HG02588 (cell line): ENCODE data around the gene GPATCH4.
"Not testable (repeated sequence)": the region's sequence is repeated elsewhere in the genome, so short reads cannot be mapped to it uniquely, and the experiment has no call there.

ENCODE experiments used
- ATAC-seq: cut with Tn5 transposase; IDR thresholded peaks from one replicate; pipeline ENCODE4 v1.9.1; 2021; ENCODE audit warnings: mild to moderate bottlenecking, moderate library complexity; ENCODE audit not compliant: unreplicated experiment

GPATCH4 gene

DNA sequence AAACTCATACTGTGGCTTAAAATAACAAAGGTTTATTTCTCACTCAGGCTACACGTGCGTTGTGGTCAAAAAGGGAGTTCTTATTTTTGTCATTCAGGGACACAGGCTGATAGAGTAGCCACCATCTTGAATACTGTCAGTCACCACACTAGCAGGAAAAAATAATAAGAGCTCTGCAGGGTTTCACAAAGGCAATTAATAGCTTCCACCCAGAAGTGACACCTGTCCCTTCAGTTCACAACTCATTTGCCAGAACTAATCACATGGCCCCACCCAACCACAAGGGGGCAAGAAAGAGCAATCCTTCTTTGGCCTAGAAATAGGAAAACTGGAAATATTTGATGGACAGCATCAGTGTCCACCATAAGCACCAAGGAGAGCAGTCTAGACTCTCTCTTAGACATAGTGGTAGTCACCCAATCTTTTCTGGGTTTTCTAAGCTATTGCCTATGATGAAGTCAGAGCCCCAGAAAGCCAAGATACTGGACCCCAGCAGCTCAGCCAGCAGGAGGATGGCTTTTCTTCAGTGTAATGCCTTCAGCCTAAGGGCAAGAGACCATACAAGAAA is 26.1 kb upstream of the GPATCH4 start:
- ATAC-seq, result no peak

DNA sequence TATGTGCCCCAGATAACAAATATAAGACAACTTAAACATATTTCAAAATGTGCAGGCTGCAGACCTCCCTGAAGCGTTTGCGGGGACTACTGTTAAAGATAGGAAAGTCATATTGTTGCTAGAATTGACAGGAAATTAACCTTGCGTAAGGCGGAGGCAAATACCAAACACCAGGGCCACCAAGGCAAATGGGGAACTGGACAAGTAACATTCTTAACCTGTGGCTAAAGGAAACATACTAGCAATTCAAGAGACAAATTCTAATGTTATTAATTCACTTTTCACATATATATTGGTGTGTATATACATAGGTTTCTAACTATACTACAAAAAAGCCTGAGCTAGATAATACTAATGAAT is 24.8 kb upstream of the GPATCH4 start:
- ATAC-seq, result no peak

DNA sequence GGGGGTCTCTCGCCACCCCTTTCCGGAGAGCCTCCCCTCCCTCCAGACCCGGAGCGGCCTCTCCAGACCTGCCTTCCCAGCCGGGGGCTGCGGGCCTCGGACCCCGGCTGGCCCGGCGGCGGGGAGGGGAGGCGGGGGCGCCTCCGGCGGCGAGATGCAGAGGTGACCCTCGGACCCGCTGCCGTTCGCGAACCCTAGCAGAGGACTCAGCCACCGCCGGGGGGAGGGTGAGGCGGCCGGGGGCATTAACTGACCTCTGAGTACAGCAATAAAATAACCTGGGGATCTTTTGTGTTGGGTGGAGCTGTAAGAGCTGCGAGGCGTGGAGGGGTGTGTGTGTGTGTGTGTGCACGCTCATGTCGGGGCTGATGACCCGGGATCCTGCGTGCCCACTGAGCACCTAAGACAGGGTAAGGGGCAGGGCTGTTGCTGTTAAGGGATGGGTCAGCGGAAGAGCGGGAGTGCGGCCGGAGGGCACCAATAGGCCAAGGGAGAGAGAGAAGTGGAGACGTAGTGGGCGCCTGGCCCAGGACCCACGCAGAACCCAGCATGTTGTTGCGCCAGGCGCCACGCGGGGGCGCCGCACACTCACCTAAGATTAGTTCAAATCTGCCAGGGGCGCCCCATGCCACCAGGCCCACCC is 24.3 kb upstream of the GPATCH4 start:
- no peak for ATAC-seq

DNA sequence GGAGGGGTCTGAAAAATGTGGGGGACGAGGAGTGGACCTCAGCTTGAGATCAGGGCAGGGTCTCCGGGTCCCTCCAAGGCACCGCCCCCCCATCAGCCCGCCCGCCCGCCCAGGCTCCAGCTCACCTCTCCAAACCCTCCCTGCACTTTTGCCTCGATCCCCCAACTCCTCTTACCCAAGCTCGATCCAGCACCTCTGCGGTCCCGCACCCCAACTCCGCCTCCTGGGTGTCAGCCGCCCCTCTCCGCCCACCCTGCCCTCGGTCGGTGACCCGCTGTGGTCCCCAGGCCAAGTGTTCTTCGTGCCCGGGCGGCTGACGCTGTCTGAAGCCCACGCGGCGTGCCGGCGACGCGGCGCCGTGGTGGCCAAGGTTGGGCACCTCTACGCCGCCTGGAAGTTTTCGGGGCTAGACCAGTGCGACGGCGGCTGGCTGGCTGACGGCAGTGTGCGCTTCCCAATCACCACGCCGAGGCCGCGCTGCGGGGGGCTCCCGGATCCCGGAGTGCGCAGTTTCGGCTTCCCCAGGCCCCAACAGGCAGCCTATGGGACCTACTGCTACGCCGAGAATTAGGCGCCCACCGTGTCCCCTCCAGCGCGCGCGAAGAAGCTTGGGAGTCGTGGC is 23.6 kb upstream of the GPATCH4 start:
- no peak for ATAC-seq

DNA sequence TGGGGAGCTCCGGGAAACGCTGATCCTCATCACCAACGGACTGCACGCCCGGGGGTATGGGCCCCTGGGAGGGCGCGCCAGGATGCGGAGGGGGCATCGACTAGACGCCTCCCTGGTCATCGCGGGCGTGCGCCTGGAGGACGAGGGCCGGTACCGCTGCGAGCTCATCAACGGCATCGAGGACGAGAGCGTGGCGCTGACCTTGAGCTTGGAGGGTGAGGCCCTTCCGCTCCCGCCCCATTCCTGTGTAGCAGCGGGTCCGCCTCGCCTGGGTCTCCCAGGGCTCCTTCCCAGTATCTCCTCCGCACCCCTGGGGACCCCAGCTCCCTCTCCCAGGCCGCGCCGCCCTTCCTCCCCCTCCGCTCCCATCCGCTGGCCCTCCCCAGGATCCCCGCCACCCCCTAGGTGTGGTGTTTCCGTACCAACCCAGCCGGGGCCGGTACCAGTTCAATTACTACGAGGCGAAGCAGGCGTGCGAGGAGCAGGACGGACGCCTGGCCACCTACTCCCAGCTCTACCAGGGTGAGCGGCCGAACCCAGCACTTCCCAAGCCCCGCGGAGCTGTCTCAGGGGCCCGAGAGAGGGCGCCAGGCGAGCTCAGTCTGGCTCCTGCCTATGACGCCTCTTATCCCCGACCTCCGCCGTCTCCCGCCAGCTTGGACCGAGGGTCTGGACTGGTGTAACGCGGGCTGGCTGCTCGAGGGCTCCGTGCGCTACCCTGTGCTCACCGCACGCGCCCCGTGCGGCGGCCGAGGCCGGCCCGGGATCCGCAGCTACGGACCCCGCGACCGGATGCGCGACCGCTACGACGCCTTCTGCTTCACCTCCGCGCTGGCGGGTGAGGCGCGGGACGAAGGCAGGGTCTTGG is 22.9 kb upstream of the GPATCH4 start:
- no peak for ATAC-seq

DNA sequence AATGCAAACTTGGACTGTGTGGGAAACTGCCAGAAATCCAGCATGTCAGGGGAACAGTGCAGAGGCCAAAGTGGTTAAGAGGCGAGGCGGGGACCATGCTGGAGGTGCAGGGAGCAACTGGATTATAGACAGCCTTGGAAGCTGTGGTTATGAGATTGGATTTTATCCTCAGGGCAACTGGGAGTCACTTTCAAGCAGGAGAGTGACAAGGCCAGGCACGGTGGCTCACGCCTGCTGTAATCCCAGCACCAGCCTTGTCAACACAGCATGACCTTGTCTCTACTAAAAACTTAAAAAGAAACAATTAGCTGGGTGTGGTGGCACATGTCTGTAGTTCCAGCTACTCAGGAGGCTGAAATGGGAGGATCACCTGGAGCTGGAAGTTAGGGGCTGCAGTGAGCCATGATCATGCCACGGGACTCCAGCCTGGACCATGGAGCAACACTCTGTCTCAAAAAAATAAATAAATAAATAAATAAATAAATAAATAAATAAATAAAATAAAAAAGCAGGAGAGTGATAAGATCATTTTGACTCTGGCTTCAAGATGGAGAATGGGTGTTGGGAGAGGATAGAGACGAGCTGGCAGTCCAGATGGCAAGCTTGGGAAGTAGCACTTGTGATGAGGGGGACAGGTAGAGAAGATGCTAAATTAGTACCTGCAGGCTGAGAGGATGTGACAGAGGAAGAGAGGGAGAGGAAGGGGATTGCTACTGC is 21.5 kb upstream of the GPATCH4 start:
- no peak for ATAC-seq

DNA sequence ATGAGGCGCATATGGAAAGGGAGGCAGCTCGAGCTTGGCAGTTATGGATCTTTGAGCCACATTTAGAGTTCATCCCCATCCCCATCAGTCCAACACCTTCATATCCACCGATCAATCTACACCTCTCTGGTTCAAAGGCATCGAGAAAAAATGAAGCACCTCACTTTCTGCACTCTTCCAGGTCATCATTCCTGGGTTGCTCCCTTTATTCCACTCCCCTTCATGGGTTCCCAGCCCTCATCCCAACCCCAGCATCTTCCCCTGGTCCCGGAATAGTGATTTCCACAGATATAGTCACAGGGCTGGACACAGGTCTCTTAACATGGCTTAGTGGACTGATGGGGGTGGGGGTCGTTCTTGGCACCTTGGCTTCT is 18.3 kb upstream of the GPATCH4 start:
- ATAC-seq, result no peak

DNA sequence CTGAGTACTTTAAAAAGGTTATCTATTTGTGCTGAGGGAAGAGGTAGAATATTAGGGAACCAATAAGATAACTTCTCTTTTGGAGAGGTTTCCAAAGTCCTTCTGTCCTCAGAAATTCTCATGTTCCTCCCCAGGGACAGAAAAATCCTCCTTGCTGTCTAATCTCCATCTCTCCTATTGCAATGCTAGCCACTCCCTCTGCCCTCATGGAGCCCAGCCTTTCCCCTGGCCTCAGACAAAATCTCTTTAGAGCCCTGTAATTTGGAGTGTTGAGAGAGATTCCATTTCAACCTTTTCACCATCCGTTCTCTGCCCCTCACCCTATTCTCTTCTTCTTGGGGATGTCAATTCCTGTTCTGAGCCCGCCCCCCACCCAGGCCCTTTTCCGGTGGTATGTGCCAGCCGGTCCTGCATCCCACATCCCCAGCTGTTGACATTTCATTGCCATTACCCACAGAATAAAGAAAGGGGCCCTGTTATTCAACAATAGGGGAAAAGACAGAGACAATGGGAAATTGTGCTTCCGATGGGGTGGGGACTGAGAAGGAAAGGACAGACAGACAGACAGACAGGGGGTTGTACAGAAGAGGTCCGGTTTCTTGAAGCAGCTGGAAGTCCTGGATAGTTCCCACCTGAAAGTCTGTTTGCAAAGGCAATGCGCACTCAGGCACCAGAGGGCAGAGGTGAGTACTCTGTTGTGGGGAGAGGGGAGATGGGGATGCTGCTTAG is 17.7 kb upstream of the GPATCH4 start, which contains the start of gene HAPLN2:
Gene HAPLN2 (plus strand): TSS at position 563 of the 729 bp plus-strand sequence. CDS start 4,076 bp downstream, outside the sequence.
- ATAC-seq, result no peak

DNA sequence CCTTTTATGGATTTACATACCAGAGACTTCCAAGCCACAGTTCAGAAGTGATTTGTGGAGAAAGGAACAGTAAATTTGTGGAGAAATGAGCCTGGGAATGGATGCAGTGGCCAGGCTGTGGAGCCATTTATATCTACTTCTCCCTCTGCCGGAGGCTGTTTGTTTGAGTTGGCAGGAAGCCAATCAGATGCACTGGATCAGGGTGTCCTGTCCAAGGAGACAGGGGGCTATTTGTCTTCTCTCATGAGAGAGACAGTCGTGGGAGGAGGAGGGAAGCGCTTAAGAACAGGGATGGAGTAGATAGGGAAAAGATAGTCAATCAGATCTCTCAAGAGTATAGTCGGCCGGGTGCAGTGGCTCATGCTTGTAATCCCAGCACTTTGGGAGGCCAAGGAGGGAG is 15.2 kb upstream of the GPATCH4 start:
- ATAC-seq, result no peak

DNA sequence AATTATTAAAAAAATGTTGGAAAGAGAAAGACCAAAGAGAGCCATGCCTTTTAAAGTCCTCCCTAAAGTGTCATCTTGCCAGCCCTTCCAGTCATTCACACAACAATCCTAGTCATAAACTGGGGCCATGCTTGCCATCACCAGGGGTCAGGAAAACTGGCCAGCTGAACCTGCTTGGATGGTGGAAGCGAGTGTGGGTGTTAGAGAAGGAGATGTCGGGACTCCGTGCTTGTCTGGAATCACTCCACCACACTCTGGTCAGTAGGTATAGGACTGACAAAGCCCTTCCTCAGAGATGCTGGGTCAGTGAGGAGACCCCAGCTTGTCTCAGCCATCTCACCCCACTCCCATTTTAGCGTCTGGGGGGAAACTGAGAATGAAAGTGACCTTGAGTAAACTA is 14.7 kb upstream of the GPATCH4 start:
- no peak for ATAC-seq

DNA sequence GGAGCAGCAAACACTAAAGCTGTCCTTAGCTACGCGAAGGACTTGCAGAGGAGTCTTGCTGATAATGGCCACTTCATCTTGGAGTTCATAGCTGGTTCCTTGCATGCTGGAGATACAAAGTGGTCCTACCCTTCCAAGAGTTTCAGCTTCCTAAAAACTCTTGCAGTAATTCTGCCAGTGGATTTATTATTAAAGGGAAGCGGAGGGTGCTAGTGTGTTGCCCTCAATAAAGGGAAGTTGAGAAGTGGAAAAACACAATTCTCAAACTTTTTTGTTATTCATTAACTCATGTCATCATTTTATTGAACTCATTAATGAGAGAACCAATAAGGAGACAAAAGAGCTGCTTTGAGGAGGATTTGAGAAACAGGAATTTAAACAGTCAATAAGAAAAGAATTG is 11.4 kb upstream of the GPATCH4 start:
- ATAC-seq, result no peak

DNA sequence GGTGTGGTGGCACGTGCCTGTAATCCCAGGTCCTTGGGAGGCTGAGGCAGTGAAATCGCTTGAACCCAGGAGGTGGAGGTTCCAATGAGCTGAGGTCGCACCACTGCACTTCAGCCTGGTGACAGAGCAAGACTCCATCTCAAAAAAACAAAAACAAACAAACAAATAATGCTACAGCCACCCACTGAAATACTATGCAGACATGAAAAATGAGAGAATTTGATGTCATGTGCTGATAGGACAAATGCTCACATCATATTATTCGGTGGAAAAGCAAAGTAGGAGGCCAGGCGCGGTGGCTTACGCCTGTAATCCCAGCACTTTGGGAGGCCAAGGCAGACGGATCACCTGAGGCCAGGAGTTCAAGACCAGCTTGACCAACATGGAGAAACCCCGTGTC is 8.8 kb upstream of the GPATCH4 start:
- ATAC-seq, result not testable (repeated sequence)

DNA sequence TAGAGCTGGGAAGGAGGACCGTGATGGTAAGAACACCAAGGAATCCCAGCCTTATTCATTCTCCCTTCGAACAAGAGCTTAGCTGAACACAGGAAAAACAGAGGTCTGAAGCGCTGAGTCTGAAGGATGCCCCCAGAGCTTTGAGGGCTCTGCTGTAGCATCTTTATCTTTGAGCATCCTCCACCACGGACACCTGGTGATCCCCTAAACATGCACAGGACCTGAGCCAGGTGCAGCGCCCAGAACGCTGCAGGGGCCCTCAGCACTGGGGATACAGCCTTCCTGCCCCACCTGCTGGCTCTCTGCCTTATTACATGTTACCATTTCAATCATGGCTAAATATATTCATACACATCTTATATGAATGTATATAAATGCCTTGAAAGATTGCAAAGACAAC is 7.7 kb upstream of the GPATCH4 start:
- no peak for ATAC-seq

DNA sequence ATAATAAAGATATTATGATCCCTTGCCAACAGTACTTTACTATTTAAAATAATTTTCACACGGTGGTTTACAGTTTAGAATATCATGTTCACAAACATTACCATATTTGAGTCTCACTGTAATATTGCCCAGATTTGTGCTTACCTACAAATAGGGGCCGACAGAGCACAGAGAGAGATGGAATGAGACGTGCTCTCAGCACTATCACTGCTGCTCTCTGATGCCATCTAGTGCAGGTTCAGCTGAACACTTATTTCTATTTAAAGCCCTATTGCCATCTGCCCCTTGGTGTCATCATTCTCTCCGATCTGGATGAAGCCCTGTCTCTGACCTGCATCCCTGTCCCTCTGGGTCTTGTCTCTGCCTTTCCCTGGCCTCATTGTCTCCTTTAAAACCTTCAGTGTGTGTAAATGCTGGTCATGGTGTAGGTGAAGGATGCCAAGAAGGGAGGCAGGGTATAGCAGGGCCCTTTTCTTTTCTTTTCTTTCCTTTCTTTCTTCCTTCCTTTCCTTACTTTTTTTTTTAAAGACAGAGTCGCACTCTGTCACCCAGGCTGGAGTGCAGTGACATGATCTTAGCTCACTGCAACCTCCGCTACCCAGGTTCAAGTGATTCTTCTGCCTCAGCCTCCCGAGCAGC is 6.9 kb upstream of the GPATCH4 start:
- no peak for ATAC-seq

DNA sequence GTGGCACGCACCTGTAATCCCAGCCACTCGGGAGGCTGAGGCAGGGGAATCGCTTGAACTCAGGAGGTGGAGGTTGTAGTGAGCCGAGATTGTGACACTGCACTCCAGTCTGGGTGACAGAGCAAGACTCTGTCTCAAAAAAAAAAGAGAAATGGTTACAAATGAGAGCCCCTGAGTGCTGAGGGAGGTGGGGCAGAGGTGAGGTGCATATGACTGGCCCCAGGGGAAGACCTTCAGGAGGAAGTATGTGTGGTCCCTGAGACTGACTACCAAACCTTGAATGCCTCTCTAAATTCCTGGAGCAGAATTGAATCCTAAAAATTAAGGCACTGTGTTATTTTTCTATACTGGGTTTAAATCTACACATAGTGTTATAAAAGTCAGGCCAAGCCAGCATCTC is 6.1 kb upstream of the GPATCH4 start:
- ATAC-seq, result not testable (repeated sequence)

DNA sequence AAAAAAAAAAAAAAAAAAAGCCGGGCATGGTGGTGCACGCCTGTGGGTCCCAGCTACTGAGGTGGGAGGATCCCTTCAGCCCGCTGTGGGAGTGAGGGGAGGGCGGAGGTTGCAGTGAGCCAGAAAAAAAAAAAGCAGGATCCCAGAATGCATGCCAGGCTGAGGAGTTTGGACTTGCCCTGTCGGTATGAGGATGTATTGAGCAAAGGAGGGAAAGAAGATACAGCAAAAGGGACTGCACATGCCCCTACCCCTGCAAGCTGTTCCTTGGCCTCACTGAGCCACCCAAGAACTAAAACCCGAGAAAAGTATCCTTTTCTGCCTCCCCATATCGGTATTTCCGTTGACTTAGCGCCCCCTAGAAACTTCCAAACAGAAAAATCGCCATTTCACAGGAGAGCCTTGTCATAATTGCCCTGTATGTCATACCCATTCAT is 1.3 kb upstream of the GPATCH4 start:
- ATAC-seq, result no peak

DNA sequence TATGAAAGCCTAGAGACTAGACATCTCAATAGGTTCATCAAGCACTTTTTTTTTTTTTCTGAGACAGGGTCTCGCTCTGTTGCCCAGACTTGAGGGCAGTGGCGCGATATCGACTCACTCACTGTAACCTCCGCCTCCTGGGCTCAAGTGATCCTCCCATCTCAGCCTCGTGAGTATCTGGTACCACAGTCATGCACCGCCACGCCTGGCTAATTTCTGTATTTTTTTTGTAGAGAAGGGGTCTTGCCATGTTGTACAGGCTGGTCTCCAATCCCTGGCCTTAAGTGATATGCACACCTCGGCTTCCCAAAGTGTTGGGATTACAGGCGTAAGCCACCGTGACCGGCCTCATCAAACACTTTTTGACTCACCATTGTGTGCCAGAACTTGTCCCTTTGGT is 613 bp upstream of the GPATCH4 start:
- no peak for ATAC-seq

DNA sequence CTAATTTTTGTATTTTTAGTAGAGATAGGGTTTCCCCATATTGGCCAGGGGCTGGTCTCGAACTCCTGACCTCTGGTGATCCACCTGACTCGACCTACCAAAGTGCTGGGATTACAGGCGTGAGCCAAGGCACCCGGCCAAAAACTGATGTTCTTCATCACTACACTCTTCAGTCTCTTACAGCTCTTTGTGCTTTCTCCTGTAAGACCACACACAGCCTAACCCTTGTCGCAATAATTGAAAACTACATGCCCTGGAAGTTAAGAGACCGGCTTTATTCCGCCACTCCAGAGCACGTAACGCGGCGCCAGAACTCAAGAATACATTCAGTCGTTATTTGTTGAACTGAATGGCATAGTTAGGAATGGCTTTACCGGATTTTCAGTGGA is 552 bp downstream of the GPATCH4 start:
- ATAC-seq, result no peak

DNA sequence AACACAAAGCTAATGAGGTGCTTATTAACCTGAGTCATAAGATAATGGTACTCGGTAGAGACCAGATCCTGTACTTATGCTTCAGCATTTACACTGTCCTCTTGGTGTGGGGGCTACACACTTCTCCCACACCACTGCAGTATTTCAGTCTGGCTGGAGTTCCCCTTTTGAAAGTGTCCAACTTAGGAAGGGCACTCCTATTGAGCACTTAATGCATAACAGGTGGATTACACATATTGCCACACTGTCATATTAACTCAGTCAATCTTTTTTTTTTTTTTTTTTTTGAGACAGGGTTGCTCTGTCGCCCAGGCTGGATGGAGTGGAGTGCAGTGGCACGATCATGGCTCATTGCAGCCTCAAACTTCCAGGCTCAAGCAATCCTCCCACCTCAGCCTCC is 1.5 kb downstream of the GPATCH4 start:
- ATAC-seq, result no peak
